Activated naive CD4-positive, alpha-beta T cell treated with anti-CD3 and anti-CD28 coated beads, Interleukin-2, amount 50 U/mL, for 72 hours (primary cell): ENCODE measurements around the gene CNEP1R1. TPM values are rescaled to one million over a fixed set of nuclear protein-coding genes. Genes with fewer than 3 reads are reported as not detected.
"Not testable (repeated sequence)": the region's sequence is repeated elsewhere in the genome, so short reads cannot be mapped to it uniquely, and the experiment has no call there.

Experiments
- ATAC-seq, 2 donors: fragments of 150-1000 bp; cut with Tn5 transposase; 2 replicates each; pipeline ENCODE4 v1.10.0; 2021; ENCODE audit warnings: mild to moderate bottlenecking in 2 of 2, moderate library complexity in 2 of 2
- DNase-seq, 2 donors: peaks; one replicate each; pipeline ENCODE4 v3.0.0; 2021 to 2022; ENCODE audit warnings: low spot score in 2 of 2
- H3K27ac Mint-ChIP-seq, 2 donors: one replicate each; pipeline ENCODE4 v1.8.0; 2022; ENCODE audit warnings: mild to moderate bottlenecking in 2 of 2, mixed read lengths in 2 of 2
- H3K36me3 Mint-ChIP-seq, 2 donors: one replicate each; pipeline ENCODE4 v1.8.0; 2022; ENCODE audit warnings: mixed read lengths in 2 of 2
- H3K9me3 Mint-ChIP-seq, 2 donors: one replicate each; pipeline ENCODE4 v1.8.0; 2022; ENCODE audit warnings: mixed read lengths in 2 of 2
- total RNA-seq, 2 donors: library from RNA; stranded (reverse); gene quantifications; one replicate each; pipeline ENCODE4 v1.2.3, GENCODE V29; 2022

CNEP1R1 gene
- total RNA-seq, 2 donors from 2014 or later, result 26.9 to 42.9 TPM

GRCh38 chr16:50007744-50008143, 17.3 kb upstream of the CNEP1R1 start:
- Mint-ChIP-seq H3K9me3 (no peaks in the 10 kb centered on the region), H3K36me3 (no peaks in the 10 kb centered on the region)

GRCh38 chr16:50010212-50010611, 14.8 kb upstream of the CNEP1R1 start:
- Mint-ChIP-seq H3K27ac (peak overlapping the region in 1 of 2 donors; percentile 31), H3K36me3 (no peaks in the 10 kb centered on the region), H3K9me3 (no peaks in the 10 kb centered on the region)
- no peak for DNase-seq
- no peak for ATAC-seq

More at GRCh38 chr16:50007744-50008143, 17.3 kb upstream of the CNEP1R1 start:
- no peak overlapping the region for H3K27ac Mint-ChIP-seq
- no peak for DNase-seq
- no peak for ATAC-seq

GRCh38 chr16:50011707-50012106, 13.3 kb upstream of the CNEP1R1 start:
- DNase-seq (no peak), ATAC-seq (no peak)
- Mint-ChIP-seq H3K36me3 (no peaks in the 10 kb centered on the region), H3K27ac (no peak overlapping the region), H3K9me3 (no peaks in the 10 kb centered on the region)

GRCh38 chr16:50012182-50012581, 12.8 kb upstream of the CNEP1R1 start:
- no peak for ATAC-seq

GRCh38 chr16:50014211-50014610, 10.8 kb upstream of the CNEP1R1 start:
- not testable (repeated sequence) for H3K36me3 Mint-ChIP-seq, DNase-seq, H3K9me3 Mint-ChIP-seq, ATAC-seq, H3K27ac Mint-ChIP-seq

More at GRCh38 chr16:50012182-50012581, 12.8 kb upstream of the CNEP1R1 start:
- Mint-ChIP-seq H3K36me3 (no peaks in the 10 kb centered on the region), H3K9me3 (no peaks in the 10 kb centered on the region), H3K27ac (no peak overlapping the region)
- DNase-seq, result no peak

- DNase-seq (no peak), ATAC-seq (no peak)
- H3K9me3 Mint-ChIP-seq, result no peaks in the 10 kb centered on the region
- H3K36me3 Mint-ChIP-seq, result no peaks in the 10 kb centered on the region
- no peak overlapping the region for H3K27ac Mint-ChIP-seq
These were observed 9.4 kb upstream of the CNEP1R1 start for GRCh38 chr16:50015631-50016030.

- Mint-ChIP-seq H3K9me3 (no peaks in the 10 kb centered on the region), H3K27ac (no peak overlapping the region), H3K36me3 (no peaks in the 10 kb centered on the region)
- DNase-seq, result no peak
- no peak for ATAC-seq
These were observed 7.5 kb upstream of the CNEP1R1 start for GRCh38 chr16:50017553-50017952.

GRCh38 chr16:50021544-50021943, 3.5 kb upstream of the CNEP1R1 start:
- Mint-ChIP-seq H3K27ac (no peak overlapping the region), H3K36me3 (peaks cover 0 to 7% of the 10 kb centered on the region in 2 donors), H3K9me3 (no peaks in the 10 kb centered on the region)
- ATAC-seq (no peak), DNase-seq (peak in 1 of 2 donors; percentile 10)

- Mint-ChIP-seq H3K9me3 (no peaks in the 10 kb centered on the region), H3K27ac (peak overlapping the region in 1 of 2 donors; percentile 92), H3K36me3 (peaks cover 0 to 7% of the 10 kb centered on the region in 2 donors)
- ATAC-seq (no peak), DNase-seq (no peak)
These were observed 1.4 kb upstream of the CNEP1R1 start for GRCh38 chr16:50023641-50024040.

GRCh38 chr16:50024207-50024606, 818 bp upstream of the CNEP1R1 start:
- no peaks in the 10 kb centered on the region for H3K9me3 Mint-ChIP-seq
- DNase-seq (no peak), ATAC-seq (no peak)
- peak overlapping the region; percentile 80 to 92 for H3K27ac Mint-ChIP-seq
- peaks cover 0 to 7% of the 10 kb centered on the region in 2 donors for H3K36me3 Mint-ChIP-seq

- ATAC-seq (peak; percentile 9 to 22), DNase-seq (peak in 1 of 2 donors; percentile 30)
- no peaks in the 10 kb centered on the region for H3K9me3 Mint-ChIP-seq
These were observed 509 bp downstream of the CNEP1R1 start for GRCh38 chr16:50025537-50025931.

GRCh38 chr16:50027829-50028228, 2.8 kb downstream of the CNEP1R1 start:
- peak overlapping the region in 1 of 2 donors; percentile 20 for H3K27ac Mint-ChIP-seq
- ATAC-seq (no peak), DNase-seq (no peak)
- H3K36me3 Mint-ChIP-seq, result peaks cover 0 to 7% of the 10 kb centered on the region in 2 donors
- no peaks in the 10 kb centered on the region for H3K9me3 Mint-ChIP-seq

More at GRCh38 chr16:50025537-50025931, 509 bp downstream of the CNEP1R1 start:
- Mint-ChIP-seq H3K27ac (peak overlapping the region; percentile 92 to 96), H3K36me3 (peaks cover 0 to 7% of the 10 kb centered on the region in 2 donors)

GRCh38 chr16:50035468-50035992, 10.5 kb downstream of the CNEP1R1 start:
- ATAC-seq (no peak), DNase-seq (no peak)
- Mint-ChIP-seq H3K36me3 (peaks cover 0 to 5% of the 10 kb centered on the region in 2 donors), H3K27ac (no peak overlapping the region), H3K9me3 (no peaks in the 10 kb centered on the region)

- Mint-ChIP-seq H3K27ac (no peak overlapping the region), H3K36me3 (peaks cover 0 to 5% of the 10 kb centered on the region in 2 donors), H3K9me3 (no peaks in the 10 kb centered on the region)
- DNase-seq, result no peak
- ATAC-seq, result no peak
These were observed 11.4 kb downstream of the CNEP1R1 start for GRCh38 chr16:50036426-50036825.

GRCh38 chr16:50037662-50038220, 12.7 kb downstream of the CNEP1R1 start:
- ATAC-seq, result no peak
- Mint-ChIP-seq H3K36me3 (peaks cover 0 to 5% of the 10 kb centered on the region in 2 donors), H3K27ac (no peak overlapping the region), H3K9me3 (no peaks in the 10 kb centered on the region)
- DNase-seq, result no peak

GRCh38 chr16:50038286-50038685, 13.3 kb downstream of the CNEP1R1 start:
- DNase-seq, result no peak
- ATAC-seq, result no peak
- Mint-ChIP-seq H3K36me3 (peaks cover 0 to 5% of the 10 kb centered on the region in 2 donors), H3K9me3 (no peaks in the 10 kb centered on the region), H3K27ac (peak overlapping the region in 1 of 2 donors; percentile 9)

GRCh38 chr16:50038756-50039529, 13.9 kb downstream of the CNEP1R1 start:
- H3K27ac Mint-ChIP-seq, result peak overlapping the region in 1 of 2 donors; percentile 9
- H3K36me3 Mint-ChIP-seq, result peaks cover 0 to 5% of the 10 kb centered on the region in 2 donors
- no peaks in the 10 kb centered on the region for H3K9me3 Mint-ChIP-seq
- ATAC-seq, result no peak
- no peak for DNase-seq
